HG02763 (cell line): ENCODE results near the gene CCR5AS.
"Not testable (repeated sequence)": the region's sequence is repeated elsewhere in the genome, so short reads cannot be mapped to it uniquely, and the experiment has no call there.

Experiments
- ATAC-seq: cut with Tn5 transposase; IDR thresholded peaks from one replicate; pipeline ENCODE4 v1.9.1; 2021; ENCODE audit warnings: mild to moderate bottlenecking, moderate library complexity; ENCODE audit not compliant: unreplicated experiment

Gene CCR5AS

GRCh38 chr3:46406443-46406787, 451 bp downstream of the CCR5AS start:
- no peak for ATAC-seq

GRCh38 chr3:46405301-46406019, 1.4 kb downstream of the CCR5AS start:
- ATAC-seq, result no peak

- ATAC-seq, result not testable (repeated sequence)
Observed at GRCh38 chr3:46402902-46403301, 4.0 kb downstream of the CCR5AS start.

- no peak for ATAC-seq
Observed at GRCh38 chr3:46401579-46401978, 5.3 kb downstream of the CCR5AS start.

- ATAC-seq, result no peak
Observed at GRCh38 chr3:46400846-46401245, 6.0 kb downstream of the CCR5AS start.

GRCh38 chr3:46400000-46400734, 6.7 kb downstream of the CCR5AS start:
- no peak for ATAC-seq

GRCh38 chr3:46399557-46399956, 7.3 kb downstream of the CCR5AS start:
- no peak for ATAC-seq

- no peak for ATAC-seq
Observed at GRCh38 chr3:46399098-46399497, 7.8 kb downstream of the CCR5AS start.

GRCh38 chr3:46398186-46398955, 8.5 kb downstream of the CCR5AS start:
- ATAC-seq, result no peak

- no peak for ATAC-seq
Observed at GRCh38 chr3:46397111-46397510, 9.8 kb downstream of the CCR5AS start.

- ATAC-seq, result no peak
Observed at GRCh38 chr3:46395766-46396530, 10.9 kb downstream of the CCR5AS start.

GRCh38 chr3:46395210-46395661, 11.6 kb downstream of the CCR5AS start:
- ATAC-seq, result no peak

GRCh38 chr3:46393554-46394434, 13.1 kb downstream of the CCR5AS start:
- no peak for ATAC-seq

- no peak for ATAC-seq
Observed at GRCh38 chr3:46393011-46393410, 13.9 kb downstream of the CCR5AS start.

GRCh38 chr3:46391526-46391925, 15.3 kb downstream of the CCR5AS start:
- not testable (repeated sequence) for ATAC-seq

GRCh38 chr3:46389306-46389705, 17.6 kb downstream of the CCR5AS start:
- ATAC-seq, result no peak

GRCh38 chr3:46388847-46389246, 18.0 kb downstream of the CCR5AS start:
- ATAC-seq, result not testable (repeated sequence)

- no peak for ATAC-seq
Observed at GRCh38 chr3:46386205-46386604, 20.7 kb downstream of the CCR5AS start.

GRCh38 chr3:46383951-46384330, 22.9 kb downstream of the CCR5AS start:
- no peak for ATAC-seq
